ENCODE measurements around the gene MYO3B.

DNA sequence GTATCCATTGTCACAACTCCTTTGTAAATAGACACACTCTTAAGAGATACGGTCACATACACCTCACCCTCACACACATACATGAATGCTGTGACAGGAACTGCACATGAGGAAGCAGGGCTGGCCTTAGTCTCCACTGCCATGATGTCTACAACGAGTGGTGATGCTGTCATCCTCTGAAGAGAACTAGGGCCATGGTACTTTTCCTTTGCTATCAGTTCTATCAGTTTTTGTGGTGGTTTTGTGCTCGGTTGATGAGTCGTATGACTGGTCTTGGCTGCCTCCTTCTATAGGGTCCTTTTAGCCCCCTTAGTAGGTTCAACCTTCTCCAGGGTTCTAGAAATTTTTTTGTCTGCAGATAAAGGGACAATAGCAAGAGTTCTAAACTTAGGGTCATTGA is 66.0 kb downstream of the MYO3B start:
- TF ChIP-seq, protein P1, sequence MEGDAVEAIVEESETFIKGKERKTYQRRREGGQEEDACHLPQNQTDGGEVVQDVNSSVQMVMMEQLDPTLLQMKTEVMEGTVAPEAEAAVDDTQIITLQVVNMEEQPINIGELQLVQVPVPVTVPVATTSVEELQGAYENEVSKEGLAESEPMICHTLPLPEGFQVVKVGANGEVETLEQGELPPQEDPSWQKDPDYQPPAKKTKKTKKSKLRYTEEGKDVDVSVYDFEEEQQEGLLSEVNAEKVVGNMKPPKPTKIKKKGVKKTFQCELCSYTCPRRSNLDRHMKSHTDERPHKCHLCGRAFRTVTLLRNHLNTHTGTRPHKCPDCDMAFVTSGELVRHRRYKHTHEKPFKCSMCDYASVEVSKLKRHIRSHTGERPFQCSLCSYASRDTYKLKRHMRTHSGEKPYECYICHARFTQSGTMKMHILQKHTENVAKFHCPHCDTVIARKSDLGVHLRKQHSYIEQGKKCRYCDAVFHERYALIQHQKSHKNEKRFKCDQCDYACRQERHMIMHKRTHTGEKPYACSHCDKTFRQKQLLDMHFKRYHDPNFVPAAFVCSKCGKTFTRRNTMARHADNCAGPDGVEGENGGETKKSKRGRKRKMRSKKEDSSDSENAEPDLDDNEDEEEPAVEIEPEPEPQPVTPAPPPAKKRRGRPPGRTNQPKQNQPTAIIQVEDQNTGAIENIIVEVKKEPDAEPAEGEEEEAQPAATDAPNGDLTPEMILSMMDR (IDR thresholded peaks at IDR 0.05): no peak
- no peak for TF ChIP-seq POLR2A (IDR thresholded peaks at IDR 0.05)
